ENCODE data around the gene LCP1. TPM values are rescaled to one million over a fixed set of nuclear protein-coding genes. Genes with fewer than 3 reads are reported as not detected.
A peak's percentile ranks its signal among the peaks of the same experiment; 100 is the strongest.

LCP1 gene
- total and polyA plus RNA-seq, 5 donors: 3.2 to 33.0 (median 22.9) TPM

GRCh38 chr13:46202966-46203365 is 21.0 kb upstream of the LCP1 start:
- H3K4me3 ChIP-seq (ENCODE audit: low read length): no peak overlapping the region
- intact Hi-C loops (cut with DNase I): no loop called here
- ATAC-seq: no peak
- no peak for DNase-seq
- H3K4me1 ChIP-seq (ENCODE audit: control insufficient read depth, insufficient read depth, low read length): no peaks in the 10 kb centered on the region
- H3K27me3 ChIP-seq (ENCODE audit: control insufficient read depth, insufficient read depth): no peaks in the 10 kb centered on the region
- no peak overlapping the region for H3K27ac ChIP-seq (ENCODE audit: low read length)
- 62% methylated on average over 5 of the region's 5 CpGs for WGBS
- H3K9me3 ChIP-seq (ENCODE audit: control insufficient read depth, low read length): no peaks in the 10 kb centered on the region

- no peak overlapping the region for H3K27ac ChIP-seq (ENCODE audit: low read length)
- H3K4me1 ChIP-seq (ENCODE audit: control insufficient read depth, insufficient read depth, low read length): no peaks in the 10 kb centered on the region
- no peaks in the 10 kb centered on the region for H3K27me3 ChIP-seq (ENCODE audit: control insufficient read depth, insufficient read depth)
- WGBS: 84% methylated on average over 3 of the region's 3 CpGs
- ATAC-seq (no peak), DNase-seq (no peak)
- intact Hi-C loops (cut with DNase I): no loop called here
- H3K9me3 ChIP-seq (ENCODE audit: control insufficient read depth, low read length): no peaks in the 10 kb centered on the region
- H3K4me3 ChIP-seq (ENCODE audit: low read length): no peak overlapping the region
Observed at GRCh38 chr13:46202188-46202795, 20.3 kb upstream of the LCP1 start.

GRCh38 chr13:46198696-46199193 is 16.8 kb upstream of the LCP1 start:
- Histone ChIP-seq H3K9me3 (ENCODE audit: control insufficient read depth, low read length) (no peaks in the 10 kb centered on the region), H3K4me3 (ENCODE audit: low read length) (no peak overlapping the region), H3K27me3 (ENCODE audit: control insufficient read depth, insufficient read depth) (no peaks in the 10 kb centered on the region), H3K27ac (ENCODE audit: low read length) (no peak overlapping the region), H3K4me1 (ENCODE audit: control insufficient read depth, insufficient read depth, low read length) (no peaks in the 10 kb centered on the region)
- DNase-seq (no peak), ATAC-seq (no peak)
- WGBS: 72% methylated on average over 3 of the region's 3 CpGs
- intact Hi-C loops (cut with DNase I): no loop called here

GRCh38 chr13:46197299-46198048 is 15.5 kb upstream of the LCP1 start:
- H3K27ac ChIP-seq (ENCODE audit: low read length): no peak overlapping the region
- WGBS: 77% methylated on average over 4 of the region's 4 CpGs
- intact Hi-C loops (cut with DNase I): no loop called here
- H3K9me3 ChIP-seq (ENCODE audit: control insufficient read depth, low read length): no peaks in the 10 kb centered on the region
- no peak overlapping the region for H3K4me3 ChIP-seq (ENCODE audit: low read length)
- H3K27me3 ChIP-seq (ENCODE audit: control insufficient read depth, insufficient read depth): no peaks in the 10 kb centered on the region
- H3K4me1 ChIP-seq (ENCODE audit: control insufficient read depth, insufficient read depth, low read length): no peaks in the 10 kb centered on the region
- no peak for DNase-seq
- ATAC-seq: no peak

- no peaks in the 10 kb centered on the region for H3K9me3 ChIP-seq (ENCODE audit: control insufficient read depth, low read length)
- intact Hi-C loops (cut with DNase I): no loop called here
- no peaks in the 10 kb centered on the region for H3K4me1 ChIP-seq (ENCODE audit: control insufficient read depth, insufficient read depth, low read length)
- no peak overlapping the region for H3K4me3 ChIP-seq (ENCODE audit: low read length)
- DNase-seq (no peak), ATAC-seq (no peak)
- H3K27me3 ChIP-seq (ENCODE audit: control insufficient read depth, insufficient read depth): no peaks in the 10 kb centered on the region
- 91% methylated on average over 1 of the region's 1 CpG for WGBS
- no peak overlapping the region for H3K27ac ChIP-seq (ENCODE audit: low read length)
Observed at GRCh38 chr13:46195016-46195415, 13.0 kb upstream of the LCP1 start.

GRCh38 chr13:46192412-46192811 is 10.4 kb upstream of the LCP1 start:
- 24% methylated on average over 1 of the region's 1 CpG for WGBS
- intact Hi-C loops (cut with DNase I): no loop called here
- Histone ChIP-seq H3K4me3 (ENCODE audit: low read length) (no peak overlapping the region), H3K4me1 (ENCODE audit: control insufficient read depth, insufficient read depth, low read length) (no peaks in the 10 kb centered on the region), H3K27me3 (ENCODE audit: control insufficient read depth, insufficient read depth) (no peaks in the 10 kb centered on the region), H3K9me3 (ENCODE audit: control insufficient read depth, low read length) (no peaks in the 10 kb centered on the region), H3K27ac (ENCODE audit: low read length) (no peak overlapping the region)
- DNase-seq (no peak), ATAC-seq (no peak)

- ATAC-seq (no peak), DNase-seq (no peak)
- Histone ChIP-seq H3K4me3 (ENCODE audit: low read length) (no peak overlapping the region), H3K27me3 (ENCODE audit: control insufficient read depth, insufficient read depth) (no peaks in the 10 kb centered on the region), H3K27ac (ENCODE audit: low read length) (no peak overlapping the region), H3K9me3 (ENCODE audit: control insufficient read depth, low read length) (no peaks in the 10 kb centered on the region), H3K4me1 (ENCODE audit: control insufficient read depth, insufficient read depth, low read length) (no peaks in the 10 kb centered on the region)
- intact Hi-C loops (cut with DNase I): no loop called here
- 89% methylated on average over 4 of the region's 4 CpGs for WGBS
Observed at GRCh38 chr13:46185634-46186033, 3.7 kb upstream of the LCP1 start.

- ATAC-seq (peak in 1 of 2 donors; percentile 53), DNase-seq (peak in 1 of 3 donors; percentile 67)
- H3K27me3 ChIP-seq (ENCODE audit: control insufficient read depth, insufficient read depth): no peaks in the 10 kb centered on the region
- no peaks in the 10 kb centered on the region for H3K4me1 ChIP-seq (ENCODE audit: control insufficient read depth, insufficient read depth, low read length)
- no peaks in the 10 kb centered on the region for H3K9me3 ChIP-seq (ENCODE audit: control insufficient read depth, low read length)
- WGBS: 35% methylated on average over 6 of the region's 6 CpGs
- intact Hi-C loops (cut with DNase I): no loop called here
- H3K4me3 ChIP-seq (ENCODE audit: low read length): no peak overlapping the region
- H3K27ac ChIP-seq (ENCODE audit: low read length): no peak overlapping the region
Observed at GRCh38 chr13:46184277-46184699, 2.3 kb upstream of the LCP1 start.

GRCh38 chr13:46183018-46183946 is 1.3 kb upstream of the LCP1 start:
- Histone ChIP-seq H3K4me1 (ENCODE audit: control insufficient read depth, insufficient read depth, low read length) (no peaks in the 10 kb centered on the region), H3K27me3 (ENCODE audit: control insufficient read depth, insufficient read depth) (no peaks in the 10 kb centered on the region), H3K27ac (ENCODE audit: low read length) (no peak overlapping the region), H3K9me3 (ENCODE audit: control insufficient read depth, low read length) (no peaks in the 10 kb centered on the region), H3K4me3 (ENCODE audit: low read length) (no peak overlapping the region)
- 70% methylated on average over 15 of the region's 15 CpGs for WGBS
- DNase-seq (no peak), ATAC-seq (no peak)
- intact Hi-C loops (cut with DNase I): no loop called here

GRCh38 chr13:46182491-46182877 is 507 bp upstream of the LCP1 start:
- H3K9me3 ChIP-seq (ENCODE audit: control insufficient read depth, low read length): no peaks in the 10 kb centered on the region
- no peak overlapping the region for H3K27ac ChIP-seq (ENCODE audit: low read length)
- no peaks in the 10 kb centered on the region for H3K27me3 ChIP-seq (ENCODE audit: control insufficient read depth, insufficient read depth)
- H3K4me3 ChIP-seq (ENCODE audit: low read length): no peak overlapping the region
- DNase-seq: no peak
- intact Hi-C loops (cut with DNase I): no loop called here
- no peaks in the 10 kb centered on the region for H3K4me1 ChIP-seq (ENCODE audit: control insufficient read depth, insufficient read depth, low read length)
- WGBS: 76% methylated on average over 2 of the region's 2 CpGs
- ATAC-seq: no peak

GRCh38 chr13:46181377-46181839 is 569 bp downstream of the LCP1 start:
- H3K9me3 ChIP-seq (ENCODE audit: control insufficient read depth, low read length): no peaks in the 10 kb centered on the region
- WGBS: 86% methylated on average over 5 of the region's 5 CpGs
- intact Hi-C loops (cut with DNase I): no loop called here
- no peak overlapping the region for H3K27ac ChIP-seq (ENCODE audit: low read length)
- H3K4me3 ChIP-seq (ENCODE audit: low read length): peak overlapping the region; percentile 49
- no peaks in the 10 kb centered on the region for H3K27me3 ChIP-seq (ENCODE audit: control insufficient read depth, insufficient read depth)
- DNase-seq: no peak
- H3K4me1 ChIP-seq (ENCODE audit: control insufficient read depth, insufficient read depth, low read length): no peaks in the 10 kb centered on the region
- ATAC-seq: no peak

Measured in right cardiac atrium (tissue), 5 donors.